Mammary epithelial cell (primary cell): ENCODE data around the gene LHFPL3.

Experiments
- EZH2 ChIP-seq: IDR thresholded peaks from 2 replicates; pipeline ENCODE4 v1.6.1; 2012; ENCODE audit warnings: low read length, inconsistent platforms, borderline replicate concordance
- TF ChIP-seq, protein P1 (sequence below), 2 donors: IDR thresholded peaks in 1 of 2; conservative IDR thresholded peaks in 1 of 2; 2 replicates each; pipeline ENCODE4 v1.5.1; 2011 to 2012; ENCODE audit warnings: inconsistent platforms in 2 of 2, low read length in 2 of 2, mild to moderate bottlenecking in 2 of 2, control low read depth in 1 of 2, low read depth in 1 of 2; ENCODE audit not compliant: insufficient read depth in 1 of 2; ENCODE audit errors: extremely low read depth in 1 of 2

DNA sequence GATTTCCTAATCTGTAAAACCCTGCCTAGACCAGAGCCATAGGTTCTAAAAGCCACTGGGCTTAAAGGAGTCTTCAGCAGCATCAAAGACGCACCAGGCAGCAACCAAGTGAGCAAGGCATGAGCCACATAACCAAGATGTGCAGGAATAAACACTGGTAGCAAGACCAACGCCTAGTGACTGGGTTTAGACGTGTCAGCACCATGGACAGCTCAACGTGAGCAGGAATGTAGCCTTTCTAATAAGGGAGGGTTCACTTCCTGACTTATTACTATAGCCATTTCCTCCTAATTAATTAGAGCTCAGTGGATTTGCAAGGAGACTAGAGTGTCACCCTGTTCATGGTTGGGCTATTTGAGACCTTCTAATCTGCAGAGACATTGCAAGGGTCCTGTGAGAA lies 223.7 kb downstream of the LHFPL3 start:
- no peak for TF ChIP-seq EZH2
- TF ChIP-seq, protein P1, sequence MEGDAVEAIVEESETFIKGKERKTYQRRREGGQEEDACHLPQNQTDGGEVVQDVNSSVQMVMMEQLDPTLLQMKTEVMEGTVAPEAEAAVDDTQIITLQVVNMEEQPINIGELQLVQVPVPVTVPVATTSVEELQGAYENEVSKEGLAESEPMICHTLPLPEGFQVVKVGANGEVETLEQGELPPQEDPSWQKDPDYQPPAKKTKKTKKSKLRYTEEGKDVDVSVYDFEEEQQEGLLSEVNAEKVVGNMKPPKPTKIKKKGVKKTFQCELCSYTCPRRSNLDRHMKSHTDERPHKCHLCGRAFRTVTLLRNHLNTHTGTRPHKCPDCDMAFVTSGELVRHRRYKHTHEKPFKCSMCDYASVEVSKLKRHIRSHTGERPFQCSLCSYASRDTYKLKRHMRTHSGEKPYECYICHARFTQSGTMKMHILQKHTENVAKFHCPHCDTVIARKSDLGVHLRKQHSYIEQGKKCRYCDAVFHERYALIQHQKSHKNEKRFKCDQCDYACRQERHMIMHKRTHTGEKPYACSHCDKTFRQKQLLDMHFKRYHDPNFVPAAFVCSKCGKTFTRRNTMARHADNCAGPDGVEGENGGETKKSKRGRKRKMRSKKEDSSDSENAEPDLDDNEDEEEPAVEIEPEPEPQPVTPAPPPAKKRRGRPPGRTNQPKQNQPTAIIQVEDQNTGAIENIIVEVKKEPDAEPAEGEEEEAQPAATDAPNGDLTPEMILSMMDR (conservative IDR thresholded peaks at IDR 0.05 in 1 of 2, IDR thresholded peaks at IDR 0.05 in 1 of 2; ENCODE audit: extremely low read depth in 1 of 2, insufficient read depth in 1 of 2, low read depth in 1 of 2, low read length in 2 of 2): no peak
